Muscle of leg (tissue), 11 donors: ENCODE measurements around the gene TMEM154. TPM values are rescaled to one million over a fixed set of nuclear protein-coding genes. Genes with fewer than 3 reads are reported as not detected.

ENCODE experiments used
- DNase-seq: peaks from one replicate; pipeline ENCODE4 v3.0.0; 2013
- H3K27ac ChIP-seq: one replicate; pipeline ENCODE4 v1.5.1; 2013; ENCODE audit warnings: mild to moderate bottlenecking, low read length, control low read depth
- H3K27me3 ChIP-seq: one replicate; pipeline ENCODE4 v1.6.1; 2013; ENCODE audit warnings: low read length; ENCODE audit not compliant: control insufficient read depth, insufficient read depth
- H3K36me3 ChIP-seq: one replicate; pipeline ENCODE4 v1.6.1; 2013; ENCODE audit warnings: low read length; ENCODE audit not compliant: control insufficient read depth, insufficient read depth
- H3K4me1 ChIP-seq: one replicate; pipeline ENCODE4 v1.6.1; 2013; ENCODE audit warnings: low read length; ENCODE audit not compliant: control insufficient read depth, insufficient read depth
- H3K4me3 ChIP-seq: one replicate; pipeline ENCODE4 v1.5.1; 2013; ENCODE audit warnings: low read length, control low read depth
- H3K9me3 ChIP-seq: replicated peaks from 2 replicates; pipeline ENCODE4 v1.6.1; 2013; ENCODE audit warnings: low read depth, low read length; ENCODE audit not compliant: control insufficient read depth
- WGBS: methylation state at CpG from one replicate; pipeline ENCODE4 v1.1.5; 2013; ENCODE audit warnings: missing lambda C conversion rate; ENCODE audit not compliant: insufficient coverage; 5-methylcytosine and 5-hydroxymethylcytosine counted together
- polyA plus RNA-seq, 8 donors: library from polyadenylated mRNA; unstranded; fragments of 120-200 nt; gene quantifications; one replicate each; pipeline versions ENCODE4 v1.2.1 to v1.2.3, GENCODE V29; 2013; ENCODE audit warnings: inconsistent platforms in 1 of 8, low replicate concordance in 1 of 8; ENCODE audit not compliant: insufficient read length in 8 of 8, insufficient read depth in 1 of 8
- total RNA-seq: library from RNA; stranded (reverse); fragments of 120-200 nt; gene quantifications from one replicate; pipeline ENCODE4 v1.2.4, GENCODE V29; 2013

The TMEM154 gene
- total and polyA plus RNA-seq, 9 donors = 0.15 to 1.9 (median 0.79) TPM

DNA sequence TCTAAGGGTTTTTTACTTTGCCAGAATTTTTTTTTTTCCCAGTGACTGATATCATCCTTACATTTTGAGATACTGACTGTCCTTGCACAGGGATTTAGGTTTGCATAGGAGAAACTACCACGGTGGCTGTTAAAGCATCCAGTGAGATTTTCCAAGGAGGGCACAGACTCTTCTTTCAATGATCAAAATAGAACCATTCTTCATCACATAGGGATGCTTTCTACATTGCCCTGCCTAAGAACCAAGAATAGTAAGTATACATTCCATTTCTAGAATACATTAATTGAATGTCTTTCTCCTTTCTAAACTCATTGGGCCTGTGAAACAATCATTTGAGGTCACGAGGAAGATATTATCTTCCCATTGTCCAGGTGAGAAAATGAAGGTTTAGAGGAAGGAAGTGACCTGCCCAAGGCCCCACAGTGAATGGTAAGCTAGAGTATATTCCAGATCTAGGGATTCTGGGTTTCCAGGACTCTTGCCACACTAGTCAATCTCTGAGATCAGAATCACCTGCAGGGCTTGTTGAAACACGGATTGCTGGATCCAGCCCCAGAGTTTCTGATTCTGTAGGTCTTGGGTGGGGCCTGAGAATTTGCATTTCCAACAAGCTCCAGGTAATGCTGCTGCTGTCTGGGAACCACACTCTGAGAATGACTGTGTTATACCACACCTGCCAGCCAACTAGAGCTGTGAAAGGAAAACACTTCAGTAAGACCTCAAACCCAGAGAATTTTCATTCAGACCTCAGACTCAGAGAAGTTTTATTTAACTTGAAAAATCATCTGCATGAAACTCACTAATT, 17.7 kb upstream of the TMEM154 start:
- no CpG with 5 or more reads among the region's 3 CpGs for WGBS
- H3K4me1 ChIP-seq = peaks cover 5% of the 10 kb centered on the region
- no peaks in the 10 kb centered on the region for H3K36me3 ChIP-seq
- H3K27ac ChIP-seq = no peak overlapping the region
- no peaks in the 10 kb centered on the region for H3K9me3 ChIP-seq
- no peak overlapping the region for H3K4me3 ChIP-seq
- no peak for DNase-seq
- H3K27me3 ChIP-seq = no peaks in the 10 kb centered on the region

- Histone ChIP-seq H3K36me3 (no peaks in the 10 kb centered on the region), H3K27ac (no peak overlapping the region), H3K4me3 (no peak overlapping the region), H3K4me1 (peaks cover 5% of the 10 kb centered on the region), H3K27me3 (no peaks in the 10 kb centered on the region), H3K9me3 (no peaks in the 10 kb centered on the region)
- 28% methylated on average over 2 of the region's 5 CpGs for WGBS
- DNase-seq = peak; percentile 31
Observed at GRCh38 chr4:152696764-152697261, 17.0 kb upstream of the TMEM154 start.

- Histone ChIP-seq H3K27me3 (no peaks in the 10 kb centered on the region), H3K9me3 (no peaks in the 10 kb centered on the region), H3K27ac (no peak overlapping the region), H3K4me3 (no peak overlapping the region), H3K4me1 (no peaks in the 10 kb centered on the region), H3K36me3 (no peaks in the 10 kb centered on the region)
- WGBS = 93% methylated on average over 4 of the region's 5 CpGs
- DNase-seq = no peak
Observed at GRCh38 chr4:152693871-152694270, 14.1 kb upstream of the TMEM154 start.

DNA sequence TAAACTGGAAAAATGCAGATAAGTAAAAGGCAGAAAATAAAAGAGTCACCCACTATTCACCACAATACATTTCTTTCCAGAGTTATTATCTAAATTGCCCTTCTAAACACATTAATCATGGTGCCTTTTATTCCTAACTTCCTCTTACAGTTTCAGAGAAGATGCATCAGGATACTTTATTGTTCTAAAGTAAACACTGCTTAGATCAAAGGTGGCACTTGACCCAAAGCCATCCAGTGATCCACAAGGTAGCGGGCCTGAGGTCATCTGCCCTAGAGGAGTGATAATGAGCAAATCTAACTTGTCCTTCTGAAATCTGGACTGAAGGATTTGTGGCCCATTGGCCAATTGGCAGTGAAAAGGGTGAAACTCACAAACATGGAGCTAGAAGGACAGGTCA, 12.0 kb upstream of the TMEM154 start:
- WGBS = 100% methylated on average over 1 of the region's 1 CpG
- H3K9me3 ChIP-seq = no peaks in the 10 kb centered on the region
- H3K4me1 ChIP-seq = peaks cover 4% of the 10 kb centered on the region
- no peaks in the 10 kb centered on the region for H3K36me3 ChIP-seq
- no peak overlapping the region for H3K4me3 ChIP-seq
- no peaks in the 10 kb centered on the region for H3K27me3 ChIP-seq
- no peak for DNase-seq
- H3K27ac ChIP-seq = no peak overlapping the region

GRCh38 chr4:152690706-152691651, 11.2 kb upstream of the TMEM154 start:
- Histone ChIP-seq H3K27ac (no peak overlapping the region), H3K9me3 (no peaks in the 10 kb centered on the region), H3K36me3 (no peaks in the 10 kb centered on the region), H3K27me3 (no peaks in the 10 kb centered on the region), H3K4me1 (peaks cover 4% of the 10 kb centered on the region), H3K4me3 (no peak overlapping the region)
- no CpG with 5 or more reads among the region's 4 CpGs for WGBS
- peak; percentile 18 for DNase-seq

DNA sequence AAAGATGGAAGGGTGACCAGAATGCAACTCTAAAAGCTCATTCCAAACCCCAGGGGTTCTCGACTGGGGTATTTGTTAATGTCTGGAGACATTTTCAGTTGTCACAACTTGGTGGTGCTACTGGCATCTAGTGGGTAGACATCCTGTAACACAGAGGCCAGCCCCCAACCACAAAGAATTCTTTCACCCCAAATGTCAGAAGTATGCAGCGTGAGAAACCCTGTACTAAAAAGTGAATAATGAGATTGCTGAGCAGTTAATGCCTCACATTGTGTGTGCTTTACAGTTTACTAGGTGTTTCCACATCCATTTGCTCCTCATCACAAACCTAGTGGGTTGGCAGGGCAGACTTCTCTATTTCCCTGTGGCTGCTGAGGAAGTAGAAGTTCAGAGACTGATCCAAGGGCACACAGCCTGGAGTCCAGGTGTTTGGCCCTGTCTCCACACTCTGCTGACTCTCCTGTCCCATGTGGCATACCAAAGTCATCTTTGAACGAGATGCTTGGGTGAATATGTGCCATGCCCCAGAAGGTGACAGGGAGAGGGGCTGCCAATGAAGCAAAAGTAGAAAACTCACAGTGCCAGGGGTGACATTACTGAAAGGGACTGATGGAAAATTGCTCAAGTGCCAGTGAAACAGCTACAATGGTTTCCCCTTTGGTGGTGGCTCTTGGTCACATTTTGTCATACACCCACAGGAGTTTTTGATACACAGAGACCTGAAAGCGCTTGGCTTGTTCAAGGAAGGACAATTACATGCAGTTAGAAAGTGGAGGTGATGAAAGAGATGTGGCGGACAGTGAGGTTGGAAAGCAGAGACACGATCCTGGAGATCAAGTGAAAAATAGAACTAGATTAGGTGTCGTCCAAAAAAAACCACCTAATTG, 10.1 kb upstream of the TMEM154 start:
- H3K9me3 ChIP-seq = no peaks in the 10 kb centered on the region
- H3K27me3 ChIP-seq = no peaks in the 10 kb centered on the region
- no peaks in the 10 kb centered on the region for H3K36me3 ChIP-seq
- peaks cover 4% of the 10 kb centered on the region for H3K4me1 ChIP-seq
- 63% methylated on average over 5 of the region's 7 CpGs for WGBS
- H3K4me3 ChIP-seq = no peak overlapping the region
- DNase-seq = no peak
- no peak overlapping the region for H3K27ac ChIP-seq

DNA sequence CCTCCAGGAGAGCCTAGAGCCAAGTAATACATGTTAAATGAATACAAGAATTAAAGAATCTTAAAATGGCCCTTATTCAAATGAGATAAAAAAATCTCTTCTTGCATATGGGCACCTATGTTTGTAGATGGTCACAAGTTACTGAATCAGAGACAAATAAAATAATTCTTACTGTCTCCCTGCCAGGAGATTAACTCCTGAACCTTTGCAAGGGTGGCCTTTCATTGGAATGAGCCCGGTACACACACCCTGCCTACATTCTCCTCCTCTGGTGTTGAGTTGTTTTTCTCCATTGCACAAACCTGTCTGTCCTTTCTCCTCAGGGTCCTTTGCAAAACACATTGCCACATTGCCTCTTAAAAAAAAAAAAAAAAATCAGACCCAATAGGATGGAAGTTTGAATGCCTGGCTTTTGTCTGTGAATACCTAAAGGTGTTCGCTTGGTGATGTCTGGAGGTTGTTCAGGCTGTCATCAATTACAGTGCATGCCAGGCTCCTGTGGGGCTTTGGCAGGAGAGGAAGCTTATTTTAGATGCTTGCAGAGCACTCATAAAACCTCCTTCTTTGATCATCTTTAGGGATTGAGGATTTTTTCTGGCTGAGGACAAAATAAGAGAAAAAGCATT, 8.3 kb upstream of the TMEM154 start:
- H3K4me3 ChIP-seq = no peak overlapping the region
- H3K9me3 ChIP-seq = no peaks in the 10 kb centered on the region
- no peak overlapping the region for H3K27ac ChIP-seq
- peaks cover 4% of the 10 kb centered on the region for H3K4me1 ChIP-seq
- no peak for DNase-seq
- peaks cover 2% of the 10 kb centered on the region for H3K27me3 ChIP-seq
- WGBS = 14% methylated on average over 1 of the region's 2 CpGs
- no peaks in the 10 kb centered on the region for H3K36me3 ChIP-seq

DNA sequence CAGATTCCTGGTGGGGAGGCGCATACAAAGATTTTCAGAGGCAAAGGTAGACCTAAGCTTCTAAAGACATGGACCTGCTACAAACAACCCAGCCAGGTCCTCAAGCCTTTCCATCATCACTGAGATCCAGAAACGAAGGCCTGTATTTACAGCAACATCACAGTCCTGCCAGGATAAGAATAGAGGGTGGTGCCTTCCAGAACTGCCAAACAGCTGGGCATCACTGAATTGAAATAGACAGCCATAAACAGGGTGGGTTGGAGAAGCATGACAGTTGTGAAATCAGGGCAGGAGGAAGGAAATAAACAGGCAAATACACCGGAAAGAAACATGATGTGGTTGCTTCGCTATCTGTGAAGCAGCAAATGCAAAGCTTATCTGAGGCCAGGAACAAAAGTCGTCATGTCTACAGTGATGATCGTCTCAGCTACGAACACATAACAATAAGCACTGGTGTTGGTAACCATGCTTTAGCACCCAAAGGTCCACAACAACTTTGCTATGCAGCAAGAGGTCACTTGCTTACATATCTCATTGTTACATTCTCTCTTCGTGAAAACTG, 6.7 kb upstream of the TMEM154 start:
- H3K9me3 ChIP-seq = no peaks in the 10 kb centered on the region
- H3K4me3 ChIP-seq = no peak overlapping the region
- H3K36me3 ChIP-seq = no peaks in the 10 kb centered on the region
- H3K27me3 ChIP-seq = peaks cover 2% of the 10 kb centered on the region
- no peak overlapping the region for H3K27ac ChIP-seq
- 85% methylated on average over 2 of the region's 8 CpGs for WGBS
- DNase-seq = peak; percentile 55
- peaks cover 4% of the 10 kb centered on the region for H3K4me1 ChIP-seq

GRCh38 chr4:152684587-152684986, 4.8 kb upstream of the TMEM154 start:
- no peaks in the 10 kb centered on the region for H3K36me3 ChIP-seq
- no peak for DNase-seq
- H3K9me3 ChIP-seq = no peaks in the 10 kb centered on the region
- H3K27ac ChIP-seq = no peak overlapping the region
- no CpG with 5 or more reads among the region's 2 CpGs for WGBS
- peaks cover 6% of the 10 kb centered on the region for H3K27me3 ChIP-seq
- no peak overlapping the region for H3K4me3 ChIP-seq
- H3K4me1 ChIP-seq = peaks cover 9% of the 10 kb centered on the region
